AG09319 (cell line): ENCODE measurements around the gene EML5.

ENCODE experiments used
- DNase-seq: peaks from one replicate; pipeline ENCODE4 v3.0.0-alpha.2; 2010; ENCODE audit warnings: low read depth; ENCODE audit errors: extremely low read depth
- CTCF ChIP-seq: IDR thresholded peaks from 2 replicates; pipeline ENCODE4 v1.5.1; 2011; ENCODE audit warnings: low read depth, mild to moderate bottlenecking, inconsistent platforms, low read length, moderate library complexity

Gene EML5

GRCh38 chr14:88804035-88804434, 11.3 kb upstream of the EML5 start:
- TF ChIP-seq CTCF = no peak
- no peak for DNase-seq

GRCh38 chr14:88802596-88802995, 9.8 kb upstream of the EML5 start:
- no peak for TF ChIP-seq CTCF
- DNase-seq = no peak

- no peak for DNase-seq
- no peak for TF ChIP-seq CTCF
Measured at GRCh38 chr14:88799522-88799921, 6.8 kb upstream of the EML5 start.

- DNase-seq = no peak
- no peak for TF ChIP-seq CTCF
Measured at GRCh38 chr14:88798156-88798555, 5.4 kb upstream of the EML5 start.

GRCh38 chr14:88793259-88793625, 489 bp upstream of the EML5 start:
- DNase-seq = no peak
- TF ChIP-seq CTCF = no peak

GRCh38 chr14:88791629-88792472, 902 bp downstream of the EML5 start:
- no peak for TF ChIP-seq CTCF
- DNase-seq = no peak

- TF ChIP-seq CTCF = no peak
- DNase-seq = no peak
Measured at GRCh38 chr14:88791252-88791621, 1.5 kb downstream of the EML5 start.
